Immature natural killer cell (primary cell): ENCODE measurements around the gene CIRBP. TPM values are rescaled to one million over a fixed set of nuclear protein-coding genes. Genes with fewer than 3 reads are reported as not detected.

Source experiments
- DNase-seq, 3 donors: peaks; one replicate each; pipeline ENCODE4 v3.0.0; 2022; ENCODE audit warnings: mixed read lengths in 1 of 3
- H3K27ac Mint-ChIP-seq, 6 donors: one replicate each; pipeline ENCODE4 v1.8.0; 2020; ENCODE audit warnings: mixed read lengths in 6 of 6, mild to moderate bottlenecking in 5 of 6, inconsistent platforms in 4 of 6, moderate library complexity in 3 of 6
- H3K27me3 Mint-ChIP-seq, 3 donors: one replicate each; pipeline ENCODE4 v1.8.0; 2020 to 2021; ENCODE audit warnings: low read depth in 3 of 3, mild to moderate bottlenecking in 3 of 3, mixed read lengths in 3 of 3, moderate library complexity in 3 of 3, inconsistent platforms in 1 of 3
- H3K36me3 Mint-ChIP-seq, 3 donors: one replicate each; pipeline ENCODE4 v1.8.0; 2020; ENCODE audit warnings: mixed read lengths in 3 of 3, inconsistent platforms in 2 of 3, mild to moderate bottlenecking in 2 of 3
- H3K4me1 Mint-ChIP-seq, 2 donors: one replicate each; pipeline ENCODE4 v1.8.0; 2020; ENCODE audit warnings: inconsistent platforms in 2 of 2, mild to moderate bottlenecking in 2 of 2, mixed read lengths in 2 of 2, moderate library complexity in 1 of 2
- H3K4me3 Mint-ChIP-seq, 5 donors: one replicate each; pipeline ENCODE4 v1.8.0; 2020; ENCODE audit warnings: mild to moderate bottlenecking in 5 of 5, mixed read lengths in 5 of 5, inconsistent platforms in 3 of 5, moderate library complexity in 3 of 5
- H3K9me3 Mint-ChIP-seq, 6 donors: one replicate each; pipeline ENCODE4 v1.8.0; 2020; ENCODE audit warnings: mild to moderate bottlenecking in 6 of 6, mixed read lengths in 6 of 6, inconsistent platforms in 4 of 6, moderate library complexity in 3 of 6
- polyA plus RNA-seq, 3 donors: library from polyadenylated mRNA; unstranded; fragments of 300-500 nt; fragmentation: Illumina TruSeq; gene quantifications; one replicate each; pipeline ENCODE4 v1.2.3, GENCODE V29; 2021

CIRBP gene
- polyA plus RNA-seq, 3 donors from 2014 or later = 146 to 246 (median 197) TPM

DNA sequence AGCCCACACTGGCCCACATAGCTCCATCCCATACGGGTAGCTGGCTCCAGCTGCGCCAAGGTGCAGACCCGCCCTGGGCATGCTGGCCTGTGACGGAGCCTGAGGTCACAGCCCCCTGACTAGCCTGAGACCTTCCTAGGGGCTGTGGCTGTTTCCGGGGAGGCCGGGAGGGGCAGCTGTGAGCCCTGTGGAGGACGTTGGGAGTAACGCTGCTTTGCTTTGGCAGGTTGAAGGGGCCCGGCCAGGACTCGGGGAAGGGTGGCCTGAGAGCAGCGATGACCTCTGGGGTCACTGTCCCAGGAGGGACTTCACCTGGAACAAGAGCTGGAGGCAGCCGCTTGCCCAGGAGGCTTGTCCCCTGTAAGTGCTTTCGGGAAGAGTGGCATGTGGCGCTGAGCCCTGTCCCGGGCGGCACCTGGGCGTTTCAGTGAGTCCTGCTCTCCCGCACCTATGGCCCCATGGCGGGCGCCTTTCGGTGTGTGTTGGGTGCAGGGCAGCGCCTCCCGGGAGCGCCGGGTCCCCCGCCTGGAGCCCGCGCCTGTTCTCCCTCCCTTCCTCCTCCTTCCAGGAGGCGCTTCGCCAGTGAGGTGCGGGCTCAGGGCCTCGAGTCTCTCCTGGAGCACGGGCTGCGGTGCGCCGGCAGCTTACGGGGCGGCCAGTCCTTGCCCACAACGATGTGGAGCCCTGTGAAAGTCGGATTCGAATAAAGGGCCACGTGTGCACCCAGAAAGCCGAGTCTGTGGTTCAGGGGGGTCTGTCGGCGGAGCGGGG lies 5.1 kb downstream of the CIRBP start:
- Mint-ChIP-seq H3K9me3 (no peaks in the 10 kb centered on the region), H3K36me3 (peaks cover 13 to 31% (median 14%) of the 10 kb centered on the region in 3 donors), H3K4me3 (peak overlapping the region; percentile 53 to 78 (median 64)), H3K27ac (peak overlapping the region; percentile 66 to 92 (median 82)), H3K27me3 (peaks cover 21 to 42% (median 35%) of the 10 kb centered on the region in 3 donors), H3K4me1 (peaks cover 47 to 51% of the 10 kb centered on the region in 2 donors)
- DNase-seq = no peak

DNA sequence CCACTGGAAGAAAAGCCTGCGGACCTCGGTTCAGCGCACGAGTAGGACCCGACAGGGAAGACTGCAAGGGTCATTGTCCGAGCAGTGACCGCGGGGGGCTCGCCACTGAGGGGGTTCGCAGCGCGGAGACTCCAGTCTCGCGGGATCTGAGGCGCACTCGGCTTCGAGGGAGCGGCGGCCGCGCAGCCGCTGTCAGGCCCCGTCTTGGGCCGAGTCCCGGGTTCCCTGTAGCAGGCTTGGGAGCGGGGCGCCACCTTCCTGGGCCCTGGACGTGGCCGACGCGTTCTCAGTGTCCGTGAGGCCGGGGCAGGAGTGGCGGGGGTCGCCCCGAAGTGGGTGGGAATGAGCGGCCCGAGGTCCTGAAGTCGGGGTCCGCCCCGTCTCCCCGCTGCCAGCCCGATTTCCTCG lies 5.7 kb downstream of the CIRBP start:
- peak overlapping the region in 3 of 6 donors; percentile 64 to 83 (median 78) for H3K27ac Mint-ChIP-seq
- DNase-seq = no peak
- H3K36me3 Mint-ChIP-seq = peaks cover 13 to 35% (median 17%) of the 10 kb centered on the region in 3 donors
- H3K9me3 Mint-ChIP-seq = no peaks in the 10 kb centered on the region
- peaks cover 48 to 54% of the 10 kb centered on the region in 2 donors for H3K4me1 Mint-ChIP-seq
- H3K4me3 Mint-ChIP-seq = peak overlapping the region in 3 of 5 donors; percentile 18 to 65 (median 33)
- peaks cover 22 to 37% (median 33%) of the 10 kb centered on the region in 3 donors for H3K27me3 Mint-ChIP-seq

DNA sequence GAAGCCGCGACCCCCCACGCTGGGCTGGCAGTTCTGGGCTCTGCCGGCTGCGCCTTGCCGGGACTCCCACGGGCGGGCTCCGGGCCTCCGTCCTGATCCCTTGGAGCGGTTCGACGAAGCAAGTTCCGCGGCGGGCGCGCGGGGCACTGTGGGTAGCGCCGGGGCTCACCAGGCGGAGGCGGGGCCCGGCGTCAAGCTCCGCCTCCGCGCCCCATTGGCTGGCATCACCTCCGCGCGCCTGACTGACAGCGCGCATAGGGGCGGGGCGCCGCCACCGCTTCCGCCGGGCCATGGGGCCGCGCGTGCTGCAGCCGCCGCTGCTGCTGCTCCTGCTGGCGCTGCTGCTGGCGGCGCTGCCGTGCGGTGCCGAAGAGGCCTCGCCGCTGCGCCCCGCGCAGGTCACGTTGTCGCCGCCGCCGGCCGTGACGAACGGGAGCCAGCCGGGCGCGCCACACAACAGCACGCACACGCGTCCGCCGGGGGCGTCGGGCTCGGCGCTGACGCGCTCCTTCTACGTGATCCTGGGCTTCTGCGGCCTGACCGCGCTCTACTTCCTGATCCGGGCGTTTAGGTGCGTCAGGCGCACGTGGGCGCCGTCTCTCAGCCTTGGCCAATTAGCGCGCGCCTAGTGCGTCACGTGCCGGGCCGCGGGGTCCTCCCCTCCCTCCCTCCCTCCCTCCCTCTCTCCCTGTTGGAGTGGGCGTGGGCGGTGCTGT lies 6.3 kb downstream of the CIRBP start, which contains the start of gene FAM174C:
TSS of gene FAM174C (plus strand) at position 271 of the 716 bp plus-strand sequence. CDS start at position 291, 20 bp downstream.
- Mint-ChIP-seq H3K9me3 (no peaks in the 10 kb centered on the region), H3K36me3 (peaks cover 10 to 32% (median 14%) of the 10 kb centered on the region in 3 donors), H3K4me1 (peaks cover 43 to 49% of the 10 kb centered on the region in 2 donors), H3K27ac (peak within 1 kb of the TSS; percentile 84 to 96 (median 94)), H3K27me3 (peaks cover 16 to 34% (median 27%) of the 10 kb centered on the region in 3 donors), H3K4me3 (peak within 1 kb of the TSS; percentile 80 to 85 (median 83))
- peak; percentile 95 to 97 (median 96) for DNase-seq

DNA sequence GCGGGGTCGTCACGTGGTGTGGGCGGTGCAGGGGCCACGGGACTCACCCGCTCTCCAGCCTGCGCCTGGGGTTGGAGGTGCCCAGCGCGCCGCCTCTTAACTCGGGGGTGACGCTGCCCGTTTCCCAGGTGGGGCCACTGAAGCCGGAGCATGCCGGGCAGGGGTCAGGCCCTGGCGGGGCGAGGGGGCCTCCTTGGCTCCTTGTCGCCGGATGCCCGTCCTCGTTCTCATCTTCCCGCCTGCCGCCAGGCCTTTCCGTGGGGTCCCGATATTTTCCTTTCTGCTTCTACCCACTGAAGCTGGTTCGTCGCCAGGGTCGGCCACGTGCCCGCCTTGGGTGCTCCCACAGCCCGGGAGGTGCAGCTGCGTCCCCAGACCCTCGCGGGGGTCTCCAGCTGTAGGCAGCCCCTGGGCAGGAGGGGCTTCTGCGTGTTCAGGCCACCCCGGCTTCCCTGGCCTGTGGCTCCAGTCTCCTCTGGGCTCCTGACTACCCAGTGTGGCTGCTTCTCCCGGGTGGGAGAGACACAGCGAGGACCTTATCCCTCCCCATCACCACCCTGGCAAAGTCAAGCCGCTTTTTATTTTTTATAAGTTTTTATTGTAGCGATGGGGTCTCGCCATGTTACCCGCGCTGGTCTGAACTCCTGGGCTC lies 7.0 kb downstream of the CIRBP start:
- DNase-seq = no peak
- peak overlapping the region; percentile 84 to 96 (median 94) for H3K27ac Mint-ChIP-seq
- no peaks in the 10 kb centered on the region for H3K9me3 Mint-ChIP-seq
- peak overlapping the region; percentile 80 to 85 (median 83) for H3K4me3 Mint-ChIP-seq
- peaks cover 37 to 43% of the 10 kb centered on the region in 2 donors for H3K4me1 Mint-ChIP-seq
- peaks cover 11 to 27% (median 22%) of the 10 kb centered on the region in 3 donors for H3K27me3 Mint-ChIP-seq
- H3K36me3 Mint-ChIP-seq = peaks cover 10 to 26% (median 14%) of the 10 kb centered on the region in 3 donors

DNA sequence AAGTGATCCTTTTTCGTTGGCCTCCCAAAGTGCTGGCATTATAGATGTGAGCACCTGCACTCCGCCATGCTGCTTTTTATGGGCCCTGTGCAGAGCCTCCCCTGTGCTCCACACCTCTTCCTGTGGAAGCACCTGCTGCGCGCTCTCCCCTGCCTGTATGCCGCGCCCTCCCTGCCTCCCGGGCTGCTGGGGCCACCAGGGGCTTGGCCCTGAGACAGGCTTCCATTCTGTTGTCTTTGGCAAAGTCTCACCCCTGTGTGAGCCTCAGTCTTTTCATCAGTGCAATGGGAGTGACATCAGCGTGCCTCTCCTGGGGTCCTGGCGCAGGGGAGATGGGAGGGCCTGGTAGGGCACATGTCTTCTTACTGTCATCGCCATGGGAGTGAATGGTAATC lies 7.5 kb downstream of the CIRBP start:
- H3K27me3 Mint-ChIP-seq = peaks cover 6 to 22% (median 16%) of the 10 kb centered on the region in 3 donors
- peak overlapping the region; percentile 77 to 90 (median 87) for H3K27ac Mint-ChIP-seq
- H3K9me3 Mint-ChIP-seq = no peaks in the 10 kb centered on the region
- H3K4me1 Mint-ChIP-seq = peaks cover 32 to 37% of the 10 kb centered on the region in 2 donors
- peaks cover 10 to 21% (median 14%) of the 10 kb centered on the region in 3 donors for H3K36me3 Mint-ChIP-seq
- peak overlapping the region; percentile 76 to 85 (median 83) for H3K4me3 Mint-ChIP-seq
- no peak for DNase-seq

DNA sequence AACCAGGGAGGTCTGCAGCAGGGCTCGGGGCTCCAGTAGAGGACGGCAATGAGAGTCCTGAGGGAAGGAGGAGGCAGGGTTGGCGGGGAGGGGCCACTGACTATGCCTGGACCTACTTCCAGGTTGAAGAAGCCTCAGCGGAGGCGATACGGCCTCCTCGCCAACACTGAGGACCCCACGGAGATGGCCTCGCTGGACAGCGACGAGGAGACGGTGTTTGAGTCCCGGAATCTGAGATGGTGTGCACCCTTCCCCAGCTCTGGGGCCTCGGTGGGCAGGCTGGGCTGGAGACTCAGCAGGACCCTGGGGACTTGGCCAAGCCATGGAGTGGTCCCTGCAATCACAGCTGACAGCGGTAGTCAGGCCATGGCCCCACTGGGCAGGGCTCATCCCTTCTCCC lies 7.9 kb downstream of the CIRBP start:
- peaks cover 10 to 17% (median 14%) of the 10 kb centered on the region in 3 donors for H3K36me3 Mint-ChIP-seq
- DNase-seq = no peak
- no peaks in the 10 kb centered on the region for H3K9me3 Mint-ChIP-seq
- H3K4me1 Mint-ChIP-seq = peaks cover 28 to 33% of the 10 kb centered on the region in 2 donors
- H3K27ac Mint-ChIP-seq = peak overlapping the region; percentile 77 to 90 (median 87)
- peaks cover 6 to 22% (median 12%) of the 10 kb centered on the region in 3 donors for H3K27me3 Mint-ChIP-seq
- H3K4me3 Mint-ChIP-seq = peak overlapping the region; percentile 76 to 85 (median 83)

DNA sequence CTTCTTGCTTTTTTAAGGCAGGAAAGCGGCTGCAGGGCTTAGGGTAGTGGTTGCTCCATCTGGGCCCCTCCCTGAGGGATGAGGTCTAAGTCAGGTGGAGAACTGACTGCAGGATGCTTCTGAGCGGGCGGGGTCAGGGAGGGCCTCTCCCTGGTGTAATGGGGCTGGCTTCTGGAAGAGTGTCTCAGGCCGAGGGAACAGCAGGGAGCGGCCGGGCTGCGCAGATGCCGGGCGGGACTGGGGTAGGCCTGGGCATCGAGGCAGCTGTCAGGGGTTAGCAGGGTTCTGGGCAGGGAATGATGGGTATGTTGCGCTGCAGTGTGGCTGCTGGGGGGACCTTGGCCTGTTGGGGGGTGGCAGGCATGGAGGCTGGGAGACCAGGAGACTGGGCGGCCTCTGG lies 8.9 kb downstream of the CIRBP start:
- Mint-ChIP-seq H3K27me3 (peaks cover 3 to 13% (median 6%) of the 10 kb centered on the region in 3 donors), H3K9me3 (no peaks in the 10 kb centered on the region), H3K4me3 (peak overlapping the region in 3 of 5 donors; percentile 18 to 40 (median 38)), H3K4me1 (peaks cover 19 to 23% of the 10 kb centered on the region in 2 donors), H3K27ac (peak overlapping the region in 3 of 6 donors; percentile 24 to 53 (median 50)), H3K36me3 (peaks cover 5 to 13% (median 10%) of the 10 kb centered on the region in 3 donors)
- no peak for DNase-seq

DNA sequence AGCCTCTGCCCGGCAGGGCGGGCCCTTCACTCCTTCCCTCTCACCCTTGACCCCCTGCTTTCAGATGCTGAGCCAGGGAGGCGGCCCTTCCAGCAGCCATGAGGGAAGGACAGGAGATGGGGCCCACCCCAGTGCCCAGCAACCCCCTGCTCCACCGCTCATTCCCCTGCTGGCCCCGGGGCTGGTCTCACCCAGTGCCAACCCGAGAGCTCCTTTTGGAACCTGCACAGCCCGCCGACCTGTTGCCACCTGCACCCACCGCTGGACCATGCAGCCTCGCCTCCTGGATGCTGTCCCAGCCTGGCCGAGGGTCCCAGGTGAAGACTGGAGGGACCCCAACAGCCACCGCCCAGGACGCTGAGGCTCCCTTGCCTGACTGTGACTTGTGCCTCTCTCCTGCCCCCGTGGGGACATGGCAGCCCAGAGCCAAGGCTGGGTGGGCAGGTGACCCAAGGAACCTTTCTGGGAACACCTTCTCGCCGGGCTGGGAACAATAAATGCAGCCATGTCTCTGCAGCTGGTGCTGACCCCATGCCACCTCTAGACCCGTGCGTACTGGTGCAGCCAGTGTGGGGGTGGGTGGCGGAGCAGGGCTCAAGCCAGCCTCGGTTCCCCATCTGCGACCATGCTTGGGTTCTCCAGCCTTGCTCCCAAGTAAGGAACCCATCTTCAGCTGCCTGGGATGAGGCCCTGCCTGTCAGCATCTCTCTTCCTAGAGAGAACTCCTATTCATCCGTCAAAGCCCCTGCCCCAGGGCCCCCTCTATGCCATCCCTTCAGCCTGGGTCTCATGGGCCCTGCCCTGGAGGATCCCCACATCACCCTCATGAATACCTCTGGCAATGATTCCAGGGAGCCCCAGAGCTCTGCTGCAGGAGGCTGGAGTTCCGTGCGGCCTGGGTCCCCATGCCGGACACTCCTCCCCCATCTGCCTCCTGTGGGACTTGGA lies 9.9 kb downstream of the CIRBP start:
- H3K36me3 Mint-ChIP-seq = peaks cover 0 to 6% (median 3%) of the 10 kb centered on the region in 3 donors
- no peak overlapping the region for H3K4me3 Mint-ChIP-seq
- H3K4me1 Mint-ChIP-seq = peaks cover 12 to 14% of the 10 kb centered on the region in 2 donors
- peaks cover 0 to 7% (median 3%) of the 10 kb centered on the region in 3 donors for H3K27me3 Mint-ChIP-seq
- DNase-seq = no peak
- H3K27ac Mint-ChIP-seq = no peak overlapping the region
- no peaks in the 10 kb centered on the region for H3K9me3 Mint-ChIP-seq

DNA sequence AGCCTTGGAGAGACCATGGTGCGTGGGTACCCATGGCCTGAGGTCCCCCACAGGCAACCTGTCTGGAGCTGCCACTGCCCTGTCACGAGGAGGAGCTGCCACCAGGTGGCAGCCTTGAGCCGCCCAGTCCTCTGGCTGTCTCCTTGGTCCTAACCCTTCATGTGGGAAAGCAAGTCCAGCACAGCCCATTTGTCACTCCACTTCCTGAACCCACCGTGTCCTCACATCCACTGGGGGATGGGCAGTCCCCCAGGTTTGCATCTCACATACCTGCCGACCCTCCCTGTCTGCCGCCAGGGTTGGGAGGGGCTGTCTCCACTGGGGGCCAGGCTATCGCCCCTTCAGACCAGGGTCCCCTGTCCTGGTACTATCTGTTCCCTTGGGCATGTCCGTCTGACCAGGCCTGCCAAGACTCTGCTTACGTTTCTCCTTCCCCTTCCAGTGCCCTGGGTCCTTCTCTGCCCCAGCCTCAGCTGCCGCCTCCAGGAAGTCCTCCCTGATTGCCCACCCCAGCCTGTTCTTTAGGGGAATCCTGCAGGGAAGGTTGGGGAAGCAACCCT lies 10.7 kb downstream of the CIRBP start:
- Mint-ChIP-seq H3K9me3 (peaks cover 0 to 3% (median 0%) of the 10 kb centered on the region in 6 donors), H3K36me3 (peaks cover 0 to 5% (median 3%) of the 10 kb centered on the region in 3 donors), H3K27me3 (peaks cover 3 to 9% (median 5%) of the 10 kb centered on the region in 3 donors), H3K4me3 (peak overlapping the region in 4 of 5 donors; percentile 33 to 64 (median 44)), H3K4me1 (peaks cover 12 to 14% of the 10 kb centered on the region in 2 donors), H3K27ac (peak overlapping the region in 5 of 6 donors; percentile 40 to 84 (median 52))
- DNase-seq = peak; percentile 75 to 81 (median 77)

DNA sequence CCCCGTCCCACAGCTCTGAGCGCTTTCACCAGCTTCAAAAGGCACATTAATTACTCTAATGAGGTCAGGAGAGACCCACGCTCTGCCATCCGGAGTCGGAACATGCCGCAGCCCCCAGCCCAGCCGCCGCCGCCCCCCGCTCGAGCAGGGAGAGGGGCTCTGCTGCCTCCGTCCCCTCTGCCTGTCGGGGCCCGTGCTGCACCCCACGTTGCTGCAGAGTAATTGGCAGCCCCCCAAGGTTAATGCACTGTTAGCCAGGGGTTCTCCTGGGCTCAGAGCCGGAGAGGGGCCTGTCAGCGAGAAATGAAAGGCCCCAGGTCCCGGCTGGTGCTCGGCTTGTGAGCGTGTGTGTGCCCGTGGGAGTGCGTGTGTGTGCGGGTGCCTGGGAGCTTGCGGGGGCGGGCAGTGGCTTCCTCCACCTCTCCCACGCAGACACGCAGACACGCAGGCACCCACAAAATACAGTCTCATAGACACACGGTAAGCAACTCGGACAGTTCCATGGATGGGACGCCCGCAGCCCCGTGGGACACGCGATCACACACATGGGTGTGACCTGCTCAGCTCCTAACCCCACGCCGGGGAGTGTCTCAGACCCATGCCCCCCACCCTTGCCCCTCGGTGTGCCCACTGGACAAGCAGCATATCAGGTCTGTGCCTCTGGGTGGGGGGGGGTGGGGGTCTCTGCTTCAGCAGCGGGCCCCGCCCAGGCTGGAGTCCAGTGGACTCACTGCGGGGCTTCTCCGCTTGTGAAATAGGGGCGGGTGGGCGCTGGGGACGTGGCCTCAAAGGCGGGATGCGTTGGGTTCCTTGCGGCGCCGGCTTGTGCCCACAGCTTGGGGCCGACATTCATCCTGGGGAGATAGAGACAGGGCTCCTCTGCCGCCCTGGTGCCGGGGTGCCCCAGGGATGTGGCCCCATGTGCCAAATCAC lies 11.8 kb downstream of the CIRBP start:
- DNase-seq = no peak
- Mint-ChIP-seq H3K27me3 (peaks cover 3 to 5% (median 5%) of the 10 kb centered on the region in 3 donors), H3K4me3 (no peak overlapping the region), H3K27ac (peak overlapping the region in 1 of 6 donors; percentile 49), H3K4me1 (peaks cover 12 to 15% of the 10 kb centered on the region in 2 donors), H3K36me3 (peaks cover 0 to 5% (median 3%) of the 10 kb centered on the region in 3 donors), H3K9me3 (peaks cover 0 to 3% (median 0%) of the 10 kb centered on the region in 6 donors)
